GM18505 (cell line): Measurements from ENCODE around the gene CHMP4A.

Experiments used
- ATAC-seq: cut with Tn5 transposase; IDR thresholded peaks from one replicate; pipeline ENCODE4 v1.9.1; 2021; ENCODE audit not compliant: unreplicated experiment
- POLR2A ChIP-seq: IDR thresholded peaks from 4 replicates; pipeline ENCODE4 v1.6.1; 2011; ENCODE audit warnings: borderline replicate concordance; ENCODE audit not compliant: insufficient read depth, insufficient read length; ENCODE audit errors: extremely low read depth

The CHMP4A gene

GRCh38 chr14:24212924-24213865, at the start of gene CHMP4A:
TSS of gene CHMP4A (minus strand) at chr14:24213488. CDS start at chr14:24213439, 49 bp downstream.
- peak; percentile 74 for ATAC-seq
- TF ChIP-seq POLR2A: peak; percentile 98

- TF ChIP-seq POLR2A: no peak
These were observed 48.7 kb upstream of the CHMP4A start for GRCh38 chr14:24261969-24262327.

GRCh38 chr14:24261256-24261968, 48.1 kb upstream of the CHMP4A start:
- no peak for TF ChIP-seq POLR2A
- ATAC-seq: no peak

More at GRCh38 chr14:24261969-24262327, 48.7 kb upstream of the CHMP4A start:
- ATAC-seq: no peak

GRCh38 chr14:24260780-24261157, 47.5 kb upstream of the CHMP4A start:
- TF ChIP-seq POLR2A: no peak
- ATAC-seq: no peak

- ATAC-seq: no peak
- no peak for TF ChIP-seq POLR2A
These were observed 46.9 kb upstream of the CHMP4A start for GRCh38 chr14:24260026-24260779.

GRCh38 chr14:24259282-24260025, 46.2 kb upstream of the CHMP4A start:
- no peak for ATAC-seq
- no peak for TF ChIP-seq POLR2A

- no peak for TF ChIP-seq POLR2A
- no peak for ATAC-seq
These were observed 45.4 kb upstream of the CHMP4A start for GRCh38 chr14:24258548-24259265.

GRCh38 chr14:24258119-24258518, 44.8 kb upstream of the CHMP4A start:
- no peak for TF ChIP-seq POLR2A
- no peak for ATAC-seq

- TF ChIP-seq POLR2A: no peak
- ATAC-seq: no peak
These were observed 43.7 kb upstream of the CHMP4A start for GRCh38 chr14:24256960-24257359.

GRCh38 chr14:24255931-24256711, 42.8 kb upstream of the CHMP4A start:
- TF ChIP-seq POLR2A: no peak
- no peak for ATAC-seq

GRCh38 chr14:24255438-24255837, 42.1 kb upstream of the CHMP4A start:
- TF ChIP-seq POLR2A: no peak
- ATAC-seq: no peak

- ATAC-seq: no peak
- no peak for TF ChIP-seq POLR2A
These were observed 41.5 kb upstream of the CHMP4A start for GRCh38 chr14:24254630-24255392.
